ENCODE data around the gene TSPAN31.

The TSPAN31 gene

GRCh38 chr12:57735952-57736740, 8.7 kb upstream of the TSPAN31 start:
- DNase-seq (ENCODE audit: low read depth in 2 of 2) = no peak

- no peak for DNase-seq (ENCODE audit: low read depth in 2 of 2)
Measured at GRCh38 chr12:57736741-57737466, 7.9 kb upstream of the TSPAN31 start.

- DNase-seq (ENCODE audit: low read depth in 2 of 2) = no peak
Measured at GRCh38 chr12:57737467-57738460, 7.1 kb upstream of the TSPAN31 start.

DNA sequence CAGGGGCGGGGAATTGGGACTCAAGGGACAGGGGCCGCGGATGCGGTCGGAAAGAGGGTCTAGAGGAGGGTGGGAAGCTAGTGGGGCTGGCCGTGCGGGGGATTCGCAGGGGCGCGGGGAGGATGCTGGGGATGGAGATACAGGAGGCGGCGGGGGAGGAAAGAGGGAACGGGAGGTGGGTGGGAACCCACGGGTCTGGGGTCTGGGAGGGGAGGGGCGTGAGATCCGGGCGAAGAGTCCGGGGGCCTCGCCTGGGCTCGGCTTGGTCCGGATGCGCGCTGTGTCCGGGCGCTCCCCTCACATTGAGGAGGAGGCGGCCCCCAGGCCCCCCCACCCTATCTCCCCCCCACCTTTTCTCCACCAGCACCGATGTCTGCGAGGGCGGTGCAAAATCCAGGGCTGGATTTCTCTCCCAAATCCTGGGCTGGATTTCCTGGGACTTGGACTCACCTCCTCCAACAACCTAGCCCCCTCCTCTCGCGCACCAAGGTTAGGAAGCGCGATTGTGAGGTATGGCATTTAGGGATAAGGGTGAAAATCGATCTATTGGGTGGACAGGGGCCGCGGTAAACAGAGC, 6.1 kb upstream of the TSPAN31 start, which contains the start of gene AGAP2:
TSS of gene AGAP2 (minus strand) at position 82 of the 577 bp plus-strand sequence. CDS start 496 bp downstream, outside the sequence.
- DNase-seq (ENCODE audit: low read depth in 2 of 2) = no peak

GRCh38 chr12:57739387-57739786, 5.5 kb upstream of the TSPAN31 start:
- no peak for DNase-seq (ENCODE audit: low read depth in 2 of 2)

DNA sequence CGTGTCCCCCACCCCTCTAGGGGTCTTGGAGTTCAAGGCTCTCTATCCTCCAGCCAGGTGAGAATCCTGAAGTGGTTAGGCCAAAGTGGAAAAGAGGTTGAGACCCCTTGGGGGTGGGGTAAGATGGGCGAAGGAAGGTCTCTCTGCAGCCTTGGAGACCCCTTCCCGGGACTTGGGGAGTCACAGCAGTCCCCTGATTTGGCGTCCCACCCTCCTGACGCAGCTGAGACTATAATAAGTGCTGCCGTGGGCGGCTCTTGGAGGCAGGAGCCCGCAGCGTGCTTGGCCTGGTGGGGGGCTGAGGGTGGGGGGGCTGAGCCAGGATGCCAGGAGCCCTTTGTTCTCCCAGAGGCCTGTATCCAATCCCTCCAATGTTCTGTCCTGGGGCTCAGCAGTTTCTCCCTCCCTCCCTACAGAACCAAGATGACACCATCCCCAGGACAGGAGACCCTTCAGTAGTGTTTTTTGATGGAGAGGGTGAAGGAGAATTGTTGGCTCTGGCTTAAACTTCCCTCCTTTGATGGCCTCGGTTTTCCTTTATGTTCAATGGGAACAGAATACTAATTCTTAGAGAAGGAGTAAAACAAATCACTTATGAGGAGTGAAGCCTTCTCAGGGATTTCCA, 4.8 kb upstream of the TSPAN31 start:
- DNase-seq (ENCODE audit: low read depth in 2 of 2) = no peak

- peak; percentile 47 to 66 for DNase-seq (ENCODE audit: low read depth in 2 of 2)
Measured at GRCh38 chr12:57740656-57741412, 4.0 kb upstream of the TSPAN31 start.

GRCh38 chr12:57741413-57741789, 3.4 kb upstream of the TSPAN31 start:
- no peak for DNase-seq (ENCODE audit: low read depth in 2 of 2)

GRCh38 chr12:57741844-57742738, 2.7 kb upstream of the TSPAN31 start:
- peak; percentile 69 to 77 for DNase-seq (ENCODE audit: low read depth in 2 of 2)

DNA sequence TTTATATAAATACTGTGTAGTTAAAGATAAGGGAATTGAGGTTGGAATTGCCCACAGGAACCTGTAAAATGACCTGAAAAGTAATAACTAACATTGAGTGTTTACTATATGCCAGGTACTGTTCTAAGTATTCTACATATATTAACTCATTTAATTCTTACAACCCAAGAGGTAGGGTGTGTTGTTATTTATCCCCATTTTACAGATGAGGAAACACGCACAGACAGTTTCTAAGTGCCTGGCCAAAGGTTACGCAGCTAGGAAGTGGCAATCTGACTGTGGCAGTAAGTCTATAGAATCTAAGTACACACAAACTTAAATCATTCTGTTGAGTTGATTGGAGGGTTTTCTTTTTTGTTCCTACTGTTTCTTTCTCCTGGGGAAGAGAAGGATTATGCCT, 1.1 kb upstream of the TSPAN31 start:
- no peak for DNase-seq (ENCODE audit: low read depth in 2 of 2)

- DNase-seq (ENCODE audit: low read depth in 2 of 2) = peak; percentile 69 to 76
Measured at GRCh38 chr12:57744194-57744776, 554 bp upstream of the TSPAN31 start.

- DNase-seq (ENCODE audit: low read depth in 2 of 2) = no peak
Measured at GRCh38 chr12:57745485-57745881, 644 bp downstream of the TSPAN31 start.

- DNase-seq (ENCODE audit: low read depth in 2 of 2) = no peak
Measured at GRCh38 chr12:57746025-57746424, 1.2 kb downstream of the TSPAN31 start.

GRCh38 chr12:57749061-57749460, 4.2 kb downstream of the TSPAN31 start:
- no peak for DNase-seq (ENCODE audit: low read depth in 2 of 2)

- DNase-seq (ENCODE audit: low read depth in 2 of 2) = no peak
Measured at GRCh38 chr12:57750561-57751431, 6.0 kb downstream of the TSPAN31 start.

- no peak for DNase-seq (ENCODE audit: low read depth in 2 of 2)
Measured at GRCh38 chr12:57751432-57751787, 6.6 kb downstream of the TSPAN31 start.

DNA sequence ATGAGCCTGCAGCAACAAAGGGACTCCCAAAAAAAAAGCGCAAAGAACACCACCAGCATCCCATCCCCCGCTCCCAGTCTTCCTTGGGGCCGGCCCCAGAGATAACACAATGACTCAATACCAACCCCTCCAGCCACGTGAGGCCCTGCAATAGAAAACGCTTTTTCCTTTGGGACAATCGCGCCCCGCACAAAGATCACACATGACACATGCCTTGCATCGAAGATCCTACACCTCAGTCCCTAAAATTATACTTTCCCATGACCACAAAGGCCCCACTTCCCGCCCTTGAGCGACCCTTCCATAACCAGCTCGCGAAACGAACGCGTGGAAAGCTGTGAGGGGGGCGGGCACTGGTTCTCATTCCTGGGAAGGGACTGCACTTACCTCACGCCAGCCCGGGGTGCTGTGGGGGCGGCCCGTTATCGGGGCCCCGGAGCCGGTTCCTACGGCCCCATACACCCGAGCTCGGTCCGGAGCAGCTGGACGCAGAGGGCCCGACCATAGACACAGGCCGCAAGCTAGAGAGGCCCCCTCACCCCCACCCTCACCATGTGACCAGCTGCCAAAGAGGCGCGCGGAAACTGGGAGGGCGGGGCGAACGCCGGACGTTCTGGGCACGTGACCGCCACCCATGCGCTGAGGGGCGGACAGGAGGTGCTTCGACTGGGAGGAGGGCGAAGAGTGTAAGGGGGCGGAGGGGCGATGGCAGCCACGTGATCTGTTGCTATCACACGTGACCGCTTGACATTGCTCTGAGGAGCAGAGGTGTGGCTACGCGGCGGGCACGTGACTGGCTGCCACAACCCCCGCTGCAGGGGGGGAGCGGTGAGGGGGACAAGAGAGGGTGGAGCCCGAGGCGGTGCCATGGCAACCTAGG, 7.2 kb downstream of the TSPAN31 start, which contains the start of gene CDK4:
TSS of gene CDK4 (minus strand) at position 523 of the 880 bp plus-strand sequence. CDS start 593 bp downstream, outside the sequence.
- peak; percentile 98 to 99 for DNase-seq (ENCODE audit: low read depth in 2 of 2)

Data from stimulated activated CD4-positive, alpha-beta T cell treated with anti-CD3 and anti-CD28 coated beads, Interleukin-15, amount 100 ng/mL, for 48 hours (primary cell).